H7 (cell line): ENCODE data around the gene CRISP2. TPM values are rescaled to one million over a fixed set of nuclear protein-coding genes. Genes with fewer than 3 reads are reported as not detected.
"Not testable (repeated sequence)": the region's sequence is repeated elsewhere in the genome, so short reads cannot be mapped to it uniquely, and the experiment has no call there.

Source experiments
- DNase-seq: peaks from one replicate; pipeline ENCODE4 v3.0.0; 2012
- H3K27me3 ChIP-seq: 2 replicates; pipeline ENCODE4 v1.6.0; 2011; ENCODE audit warnings: mild to moderate bottlenecking, low read length; ENCODE audit not compliant: control insufficient read depth, insufficient read depth
- H3K36me3 ChIP-seq: replicated peaks from 2 replicates; pipeline ENCODE4 v1.5.1; 2011; ENCODE audit warnings: low read length; ENCODE audit not compliant: control insufficient read depth, insufficient read depth
- H3K4me3 ChIP-seq: 2 replicates; pipeline ENCODE4 v1.5.1; 2011; ENCODE audit warnings: low read depth, mild to moderate bottlenecking, control low read depth, low read length, moderate library complexity; ENCODE audit not compliant: insufficient read depth
- total RNA-seq: library from RNA; depleted of rRNA; stranded (reverse); fragments of >200 nt; shearing (Covaris generic); gene quantifications from 2 replicates; pipeline ENCODE4 v1.2.3, GENCODE V29; 2014; rRNA removed

CRISP2 gene, protein sequence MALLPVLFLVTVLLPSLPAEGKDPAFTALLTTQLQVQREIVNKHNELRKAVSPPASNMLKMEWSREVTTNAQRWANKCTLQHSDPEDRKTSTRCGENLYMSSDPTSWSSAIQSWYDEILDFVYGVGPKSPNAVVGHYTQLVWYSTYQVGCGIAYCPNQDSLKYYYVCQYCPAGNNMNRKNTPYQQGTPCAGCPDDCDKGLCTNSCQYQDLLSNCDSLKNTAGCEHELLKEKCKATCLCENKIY
- total RNA-seq, result not detected in 2 replicates

DNA sequence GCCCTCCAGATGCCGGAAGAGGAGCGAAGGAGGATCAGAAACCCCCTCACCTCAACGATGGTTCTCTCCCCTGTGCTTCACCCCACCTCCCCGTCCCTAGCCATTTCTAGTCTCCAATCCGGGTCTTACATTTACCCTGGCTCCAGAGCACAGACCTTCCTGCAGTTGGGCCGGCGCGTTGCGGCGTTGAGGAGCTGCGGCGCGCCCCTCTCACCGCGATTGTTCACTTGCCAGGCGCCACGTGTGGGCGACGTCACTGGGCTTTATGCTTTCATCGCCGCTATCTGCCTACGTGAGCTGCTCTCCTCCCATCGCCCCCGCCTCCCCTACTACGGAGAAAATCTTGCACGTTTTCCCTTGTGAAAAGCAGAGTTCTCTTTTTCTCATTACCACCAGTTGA is at the start of gene CRISP2:
TSS of gene CRISP2 (minus strand) at position 198 of the 400 bp plus-strand sequence. CDS start 4,347 bp downstream, outside the sequence.
- Histone ChIP-seq H3K4me3 (peak within 1 kb of the TSS; percentile 21; the same call in 1 of the 2 replicates), H3K36me3 (no peaks in the 10 kb centered on the region), H3K27me3 (no peaks in the 10 kb centered on the region)
- DNase-seq, result peak; percentile 7

DNA sequence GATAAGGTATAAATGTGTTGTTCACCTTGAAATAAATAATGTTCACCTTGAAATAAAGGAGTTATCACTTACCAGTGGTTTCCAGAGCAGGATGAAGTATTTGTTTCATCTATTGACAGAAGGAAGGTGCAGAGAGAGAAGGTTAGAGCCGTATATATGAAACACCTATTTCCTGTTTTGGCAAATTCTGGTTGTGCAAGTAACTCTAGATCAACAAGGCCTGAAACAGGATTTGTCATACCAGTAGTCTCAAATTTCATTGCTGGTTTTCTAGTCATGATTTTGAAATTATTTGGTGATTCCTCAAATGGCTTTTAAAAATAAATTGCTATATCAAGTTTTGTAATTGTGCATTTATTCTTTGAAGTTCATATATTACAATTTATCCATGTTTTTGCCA is 30.9 kb upstream of the CRISP2 start, which contains the start of gene CRISP3:
TSS of gene CRISP3 (minus strand) at position 130 of the 400 bp plus-strand sequence. CDS start at position 109, 21 bp downstream.
- no peak for DNase-seq
- H3K36me3 ChIP-seq, result no peaks in the 10 kb centered on the region
- no peaks in the 10 kb centered on the region for H3K27me3 ChIP-seq
- no peak within 1 kb of the TSS for H3K4me3 ChIP-seq

DNA sequence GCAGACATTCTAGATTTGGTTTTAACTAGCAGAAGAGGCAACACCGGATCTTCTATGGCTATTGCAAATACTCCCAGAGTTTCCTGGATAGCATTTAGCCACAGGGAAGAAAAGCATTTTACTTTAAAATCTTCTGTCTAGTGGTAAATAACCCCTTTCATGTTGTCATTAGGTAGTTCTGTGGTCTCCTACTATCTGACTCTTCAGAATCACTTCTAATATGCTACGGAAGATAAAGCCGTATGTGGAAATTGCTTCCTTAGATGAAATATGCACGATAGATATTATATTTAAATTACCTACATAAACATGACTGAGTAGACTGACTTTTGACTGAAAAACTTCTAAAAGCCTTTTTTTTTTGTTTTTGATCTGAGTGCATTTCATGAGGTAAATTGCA is 30.1 kb upstream of the CRISP2 start:
- DNase-seq, result no peak
- no peaks in the 10 kb centered on the region for H3K36me3 ChIP-seq

DNA sequence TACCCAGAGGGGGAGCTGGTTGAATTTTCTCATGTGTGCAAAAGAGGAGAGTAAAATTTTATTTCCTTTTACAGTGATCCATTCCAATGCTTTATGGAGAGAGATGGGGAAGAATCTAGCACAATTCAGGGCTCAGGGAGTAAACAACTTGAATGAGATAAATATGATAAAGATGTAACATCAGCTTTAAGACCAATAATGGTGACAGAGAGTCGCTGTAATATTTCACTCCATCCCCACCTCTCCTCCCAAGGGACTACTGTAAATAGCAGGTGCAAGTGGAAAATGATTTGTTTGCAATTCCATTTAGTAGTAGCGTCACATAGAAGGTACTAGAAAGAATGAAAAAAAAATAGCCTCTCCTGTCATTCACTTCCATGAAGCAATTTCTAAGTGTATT is 26.1 kb upstream of the CRISP2 start:
- DNase-seq, result no peak
- Histone ChIP-seq H3K27me3 (no peaks in the 10 kb centered on the region), H3K4me3 (no peak overlapping the region), H3K36me3 (no peaks in the 10 kb centered on the region)

More for the DNA sequence above, 30.1 kb upstream of the CRISP2 start:
- Histone ChIP-seq H3K27me3 (no peaks in the 10 kb centered on the region), H3K4me3 (no peak overlapping the region)

DNA sequence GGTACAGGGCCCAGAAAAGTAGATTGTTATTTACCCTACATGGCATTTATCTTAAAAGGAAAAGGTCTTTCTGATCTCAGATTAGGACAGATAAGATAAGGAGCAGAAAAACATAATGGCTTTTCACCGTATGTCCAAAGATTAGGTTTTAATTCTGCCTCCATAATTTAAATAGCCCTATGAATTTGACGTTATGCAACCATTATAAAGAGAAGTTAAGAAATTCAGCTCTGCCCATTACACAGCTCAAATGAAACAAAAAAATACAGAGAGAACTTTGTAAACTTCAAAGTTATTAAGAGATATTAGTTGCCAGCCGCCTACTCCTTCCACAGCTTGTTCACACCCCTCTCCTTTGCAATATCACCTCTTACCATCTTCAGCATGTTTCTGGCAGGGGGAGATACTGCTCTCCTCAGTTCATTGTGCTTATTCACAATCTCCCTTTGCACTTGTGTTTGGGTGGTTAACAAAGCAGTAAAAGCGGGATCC is 22.7 kb upstream of the CRISP2 start:
- Histone ChIP-seq H3K27me3 (no peaks in the 10 kb centered on the region), H3K4me3 (no peak overlapping the region), H3K36me3 (no peaks in the 10 kb centered on the region)
- no peak for DNase-seq

DNA sequence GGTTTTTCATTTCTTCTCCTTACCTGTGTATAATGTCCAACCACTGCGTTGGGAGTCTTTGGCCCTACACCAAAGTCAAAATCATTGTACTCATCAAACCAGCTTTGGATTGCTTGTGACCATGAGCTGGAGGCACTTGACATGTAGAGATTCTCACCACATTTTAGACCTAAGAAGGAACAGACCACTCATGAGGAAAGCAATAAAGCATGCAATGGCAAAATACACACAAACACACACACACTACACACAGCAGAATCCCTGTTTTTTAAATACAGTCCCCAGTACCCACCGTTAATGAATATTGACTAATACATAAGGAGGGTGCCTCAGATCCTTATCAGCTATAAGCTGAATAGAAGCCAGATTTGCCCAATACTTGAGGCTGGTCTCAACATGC is 20.3 kb upstream of the CRISP2 start:
- no peaks in the 10 kb centered on the region for H3K27me3 ChIP-seq
- no peaks in the 10 kb centered on the region for H3K36me3 ChIP-seq
- DNase-seq, result no peak
- no peak overlapping the region for H3K4me3 ChIP-seq

DNA sequence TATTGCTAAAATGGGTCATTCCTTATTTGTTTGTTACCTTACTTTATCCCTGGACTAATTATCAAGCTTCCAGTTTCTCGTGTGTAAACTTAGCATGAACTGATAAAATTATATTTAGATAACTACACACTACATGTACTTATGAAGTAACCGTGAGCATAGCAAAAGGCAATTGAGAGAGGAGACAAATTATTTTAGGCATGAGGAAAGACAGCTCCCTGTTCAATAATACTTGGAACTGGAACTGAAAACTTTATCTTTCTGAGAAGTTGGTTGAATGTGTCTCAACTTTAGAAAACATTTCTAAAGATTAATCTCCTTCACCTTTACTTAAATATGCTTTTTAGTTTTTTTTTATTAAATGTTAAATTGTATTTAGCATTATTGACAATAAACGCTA is 19.4 kb upstream of the CRISP2 start:
- Histone ChIP-seq H3K4me3 (no peak overlapping the region), H3K36me3 (no peaks in the 10 kb centered on the region), H3K27me3 (no peaks in the 10 kb centered on the region)
- no peak for DNase-seq

DNA sequence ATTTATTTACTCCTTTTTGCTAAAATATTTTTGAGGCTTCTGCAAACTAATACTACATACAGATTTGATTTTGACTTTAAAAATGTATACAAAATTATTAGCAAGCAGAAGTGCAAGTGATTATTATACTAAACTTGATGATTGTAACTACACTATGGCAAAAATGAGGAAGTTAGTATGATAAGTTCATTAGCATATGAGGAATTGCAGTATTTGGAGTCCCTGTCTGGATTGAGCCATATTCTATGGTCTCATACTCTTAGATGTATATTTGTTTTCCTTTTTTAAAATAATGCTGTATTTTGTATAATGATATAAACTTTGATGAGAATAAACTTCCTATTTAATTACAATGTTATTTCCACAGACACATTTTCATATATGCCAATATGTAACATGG is 16.9 kb upstream of the CRISP2 start:
- H3K27me3 ChIP-seq, result no peaks in the 10 kb centered on the region
- no peaks in the 10 kb centered on the region for H3K36me3 ChIP-seq
- DNase-seq, result no peak
- no peak overlapping the region for H3K4me3 ChIP-seq

DNA sequence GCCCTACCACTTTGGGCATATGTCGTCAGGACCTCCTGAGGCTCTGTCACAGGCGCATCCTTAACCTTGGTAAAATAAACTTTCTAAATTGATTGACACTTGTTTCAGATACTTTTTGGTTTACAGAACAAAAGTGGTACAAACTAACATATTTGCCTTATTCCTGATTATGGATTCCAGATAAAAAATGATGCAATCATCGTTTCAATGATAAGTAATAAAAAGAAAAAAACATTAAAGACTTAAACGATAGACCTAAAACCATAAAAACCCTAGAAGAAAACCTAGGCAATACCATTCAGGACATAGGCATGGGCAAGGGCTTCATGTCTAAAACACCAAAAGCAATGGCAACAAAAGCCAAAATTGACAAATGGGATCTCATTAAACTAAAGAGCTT is 10.6 kb upstream of the CRISP2 start:
- H3K36me3 ChIP-seq, H3K4me3 ChIP-seq, H3K27me3 ChIP-seq, DNase-seq: not testable (repeated sequence)

DNA sequence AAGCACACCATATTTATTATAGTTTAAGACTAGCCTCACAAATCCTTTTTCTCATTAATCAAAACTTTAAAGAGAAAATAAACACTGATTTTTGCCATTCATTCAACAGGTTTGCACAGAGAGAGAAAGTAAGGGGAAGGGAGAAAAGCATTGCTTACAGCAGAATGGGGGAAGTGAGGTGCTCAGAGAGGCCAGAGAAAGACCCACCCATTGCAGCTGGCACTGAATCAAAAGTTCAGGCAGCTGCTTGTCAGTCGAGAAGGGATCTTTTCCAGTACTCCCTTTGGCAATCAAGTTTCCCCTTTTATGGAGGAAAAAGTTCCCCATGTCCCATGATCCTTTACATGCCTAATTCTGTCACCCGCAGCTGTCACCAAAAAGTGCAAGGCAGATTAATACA is 8.0 kb upstream of the CRISP2 start:
- Histone ChIP-seq H3K36me3 (no peaks in the 10 kb centered on the region), H3K27me3 (no peaks in the 10 kb centered on the region), H3K4me3 (no peak overlapping the region)
- DNase-seq, result no peak

DNA sequence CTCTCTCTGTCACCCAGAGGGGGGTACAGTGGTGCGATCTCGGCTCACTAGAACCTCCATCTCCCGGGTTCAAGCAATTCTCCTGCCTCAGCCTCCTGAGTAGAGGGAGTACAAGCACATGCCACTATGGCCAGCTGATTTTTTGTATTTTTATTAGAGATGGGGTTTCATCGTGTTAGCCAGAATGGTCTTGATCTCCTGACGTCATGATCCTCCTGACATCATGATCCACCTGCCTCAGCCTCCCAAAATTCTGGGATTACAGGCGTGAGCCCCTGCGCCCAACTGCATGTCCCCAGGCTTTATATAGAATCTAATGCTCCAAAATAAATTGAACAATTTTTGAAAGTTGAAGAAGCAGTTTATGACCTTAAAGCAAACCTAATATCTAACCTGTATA is 7.0 kb upstream of the CRISP2 start:
- H3K27me3 ChIP-seq, result no peaks in the 10 kb centered on the region
- no peaks in the 10 kb centered on the region for H3K36me3 ChIP-seq
- no peak overlapping the region for H3K4me3 ChIP-seq
- no peak for DNase-seq

DNA sequence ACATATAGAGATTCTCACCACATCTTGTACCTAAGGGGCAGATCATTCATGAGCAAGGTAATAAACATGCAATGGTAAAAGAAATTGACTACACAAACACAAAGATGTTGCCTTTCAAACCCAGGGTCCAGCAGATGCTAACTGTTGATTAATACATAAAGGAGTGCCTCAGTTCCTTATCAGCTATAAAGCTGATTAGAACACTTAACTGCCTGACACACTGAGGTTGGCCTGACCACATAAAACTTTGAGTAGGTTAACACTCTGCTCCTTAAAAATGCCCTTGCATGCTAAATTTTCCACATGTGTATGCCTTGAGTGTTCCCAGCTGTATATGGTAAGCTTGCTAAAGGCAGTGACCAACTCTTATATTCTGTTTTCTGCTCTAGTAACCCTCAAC is 14.9 kb downstream of the CRISP2 start:
- Histone ChIP-seq H3K36me3 (no peaks in the 10 kb centered on the region), H3K4me3 (no peak overlapping the region), H3K27me3 (no peaks in the 10 kb centered on the region)
- no peak for DNase-seq

DNA sequence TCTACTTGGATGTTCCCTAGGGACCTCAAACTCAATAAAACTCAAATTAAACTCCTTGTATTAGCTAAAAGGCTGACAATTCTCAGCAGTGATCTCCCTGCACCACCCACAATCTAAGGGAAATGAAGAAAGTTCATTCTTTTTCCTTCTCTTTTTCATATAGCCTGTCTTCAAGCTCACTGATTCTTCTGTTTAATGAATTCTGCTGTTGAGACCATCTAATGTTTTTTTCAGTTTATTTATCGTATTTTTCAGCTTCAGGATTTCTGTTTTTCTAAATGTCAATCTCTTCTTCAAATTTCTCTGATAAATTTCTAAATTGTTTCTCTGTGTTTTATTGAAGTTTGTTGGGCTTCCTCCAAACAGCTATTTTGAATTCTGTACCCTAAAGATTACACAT is 19.8 kb downstream of the CRISP2 start:
- Histone ChIP-seq H3K27me3 (no peaks in the 10 kb centered on the region), H3K4me3 (no peak overlapping the region), H3K36me3 (no peaks in the 10 kb centered on the region)
- no peak for DNase-seq

DNA sequence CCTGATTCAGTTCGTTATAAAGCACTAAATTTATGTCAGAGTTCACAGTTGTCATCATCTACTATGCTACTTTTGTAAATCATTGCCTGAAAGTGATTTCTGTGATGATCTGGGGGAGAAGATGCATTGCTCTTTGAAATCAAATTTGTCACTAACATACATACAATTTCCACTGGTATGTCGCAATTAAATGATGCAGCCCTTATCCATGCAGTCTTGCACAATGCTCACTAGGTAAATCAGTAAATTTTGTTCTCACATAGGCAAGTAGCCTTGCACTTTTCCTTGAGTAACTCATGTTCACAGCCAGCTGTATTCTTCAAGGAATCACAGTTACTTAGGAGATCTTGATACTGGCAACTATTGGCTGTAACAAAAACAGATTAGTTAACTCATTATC is 20.8 kb downstream of the CRISP2 start:
- H3K27me3 ChIP-seq, result no peaks in the 10 kb centered on the region
- no peak for DNase-seq
- no peaks in the 10 kb centered on the region for H3K36me3 ChIP-seq
- H3K4me3 ChIP-seq, result no peak overlapping the region

DNA sequence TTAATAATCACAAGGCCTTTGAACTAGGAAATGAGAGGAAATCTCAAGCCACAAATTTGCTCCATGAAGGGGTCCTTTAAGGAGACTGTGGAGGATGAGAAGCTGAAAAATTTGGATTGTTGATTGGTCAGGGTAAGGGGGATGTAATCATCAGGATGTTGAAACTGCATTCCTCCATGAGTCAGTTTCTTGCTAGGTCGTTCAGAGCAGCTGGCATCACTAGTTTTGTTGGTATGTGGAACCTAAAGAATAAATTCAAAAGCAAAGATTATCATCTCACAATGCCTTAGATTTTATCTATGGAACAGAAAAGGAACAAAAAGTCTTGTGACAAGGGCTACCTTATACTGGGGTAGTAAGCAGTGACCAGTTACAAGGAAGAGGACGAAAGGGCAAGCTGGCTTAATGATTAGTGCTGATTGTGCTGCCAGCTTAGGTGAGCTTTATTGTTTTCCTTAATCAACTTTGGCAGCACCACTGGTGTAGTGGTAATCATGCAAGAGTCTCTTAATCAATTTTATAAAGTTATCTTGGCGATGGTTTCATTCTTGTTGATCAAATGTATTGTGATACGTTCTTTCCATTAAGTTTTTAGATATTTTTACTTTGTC is 36.6 kb downstream of the CRISP2 start:
- no peaks in the 10 kb centered on the region for H3K27me3 ChIP-seq
- DNase-seq, result no peak
- no peak overlapping the region for H3K4me3 ChIP-seq
- H3K36me3 ChIP-seq, result no peaks in the 10 kb centered on the region
